UCSD-AML1 (cell line): Measurements from ENCODE around the gene EDIL3.
"Not testable (repeated sequence)": the region's sequence is repeated elsewhere in the genome, so short reads cannot be mapped to it uniquely, and the experiment has no call there.

Experiments
- DNase-seq: peaks from one replicate; lab custom pipeline; 2025; ENCODE audit not compliant: unreplicated experiment; lab: John Stamatoyannopoulos, UW

EDIL3 gene

DNA sequence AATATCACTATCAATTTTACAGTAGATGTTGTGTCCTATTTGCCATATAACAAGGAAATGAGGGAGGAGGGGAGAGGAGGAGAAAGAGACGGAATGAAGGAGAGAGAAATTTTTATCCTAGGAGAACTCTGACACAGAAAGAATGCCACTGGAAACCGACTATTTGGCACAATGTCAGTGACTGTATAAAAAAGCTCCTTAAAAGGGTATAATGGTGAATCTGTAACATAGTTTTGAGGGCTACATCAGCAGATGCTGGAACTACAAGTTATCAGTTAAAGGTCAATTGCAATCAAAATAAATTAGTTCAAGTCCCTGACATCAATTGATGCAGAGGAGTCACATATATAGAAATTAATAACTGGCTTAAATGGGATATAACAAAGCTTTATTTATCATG is 5.7 kb downstream of the EDIL3 start:
- no peak for DNase-seq

DNA sequence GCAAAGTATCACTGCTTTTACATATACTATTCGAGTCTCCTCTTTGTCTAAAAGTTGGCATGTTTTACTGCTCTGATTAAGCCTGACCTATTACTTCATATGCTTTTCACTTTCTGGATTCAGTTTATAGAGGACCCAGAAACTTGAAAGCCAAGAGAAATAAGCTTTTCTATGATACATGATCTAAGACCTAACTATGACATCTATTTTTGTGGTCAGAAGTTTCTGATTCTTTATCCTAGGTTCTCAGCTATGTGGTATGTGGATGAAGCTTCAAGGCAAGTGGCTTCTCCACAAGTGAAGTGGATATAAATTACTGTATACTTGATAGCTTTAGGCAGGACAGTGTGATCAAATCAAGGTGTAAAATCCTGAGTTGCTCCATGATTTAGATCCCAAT is 6.3 kb downstream of the EDIL3 start:
- DNase-seq: no peak

DNA sequence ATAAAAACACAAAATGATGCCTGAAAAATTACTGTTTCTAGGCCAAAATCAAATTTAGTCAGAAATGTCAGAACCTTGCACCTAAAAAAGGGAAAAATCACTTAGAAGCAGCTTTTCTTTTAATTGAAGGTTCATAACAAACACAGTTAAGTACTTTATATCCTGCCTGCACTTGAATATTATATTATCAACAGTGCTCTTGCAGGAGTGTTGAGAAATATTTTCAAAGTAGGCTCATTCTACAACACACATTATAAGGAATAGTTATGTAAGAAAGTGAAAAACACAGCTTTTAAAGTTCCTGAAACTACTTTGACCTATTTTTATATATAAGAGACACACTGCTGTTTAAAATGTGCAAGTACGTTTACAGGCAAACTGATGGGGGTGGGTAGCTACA is 8.3 kb downstream of the EDIL3 start:
- DNase-seq: no peak

DNA sequence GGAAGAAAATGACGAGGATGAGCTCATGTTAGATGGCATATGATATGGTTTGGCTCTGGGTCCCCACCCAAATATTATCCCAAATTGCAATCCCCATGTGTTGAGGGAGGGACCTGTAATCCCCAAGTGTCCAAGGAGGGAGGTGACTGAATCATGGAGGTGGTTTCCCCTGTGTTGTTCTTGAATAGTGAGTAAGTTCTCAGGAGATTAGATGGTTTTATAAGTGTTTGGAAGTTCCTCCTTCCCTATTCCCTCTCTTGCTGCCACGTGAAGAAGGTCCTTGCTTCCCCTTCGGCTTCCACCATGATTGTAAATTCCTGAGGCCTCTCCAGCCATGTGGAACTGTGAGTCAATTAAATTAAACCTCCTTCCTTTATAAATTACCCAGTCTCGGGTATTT is 10.1 kb downstream of the EDIL3 start:
- DNase-seq: no peak

GRCh38 chr5:84373506-84373905 is 11.2 kb downstream of the EDIL3 start:
- no peak for DNase-seq

GRCh38 chr5:84372066-84372695 is 12.5 kb downstream of the EDIL3 start:
- no peak for DNase-seq

- no peak for DNase-seq
Measured at GRCh38 chr5:84370176-84370575, 14.5 kb downstream of the EDIL3 start.

- DNase-seq: no peak
Measured at GRCh38 chr5:84364043-84364442, 20.6 kb downstream of the EDIL3 start.

- DNase-seq: no peak
Measured at GRCh38 chr5:84362061-84362720, 22.5 kb downstream of the EDIL3 start.

GRCh38 chr5:84361572-84361971 is 23.1 kb downstream of the EDIL3 start:
- DNase-seq: no peak

DNA sequence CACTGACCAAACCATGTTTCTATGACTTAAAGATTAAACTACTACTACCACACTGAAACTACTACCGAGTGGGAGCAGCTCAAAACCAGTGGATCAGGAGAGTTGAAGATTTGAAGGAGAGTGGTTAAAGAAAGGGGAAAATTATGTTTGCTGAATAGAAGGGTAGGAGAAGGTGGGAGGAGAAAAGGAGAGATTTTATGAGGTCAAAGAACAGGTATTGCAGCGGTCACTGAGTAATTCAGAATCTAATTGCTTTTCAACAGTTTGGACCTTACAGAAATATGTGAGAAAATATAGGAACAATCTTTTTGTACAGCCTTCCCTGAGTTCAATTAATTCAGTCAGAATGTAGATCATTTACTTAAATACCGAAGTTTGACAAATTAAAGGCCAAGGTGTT is 24.6 kb downstream of the EDIL3 start:
- no peak for DNase-seq

GRCh38 chr5:84354101-84354500 is 30.6 kb downstream of the EDIL3 start:
- DNase-seq: no peak

GRCh38 chr5:84344788-84345187 is 39.9 kb downstream of the EDIL3 start:
- no peak for DNase-seq

DNA sequence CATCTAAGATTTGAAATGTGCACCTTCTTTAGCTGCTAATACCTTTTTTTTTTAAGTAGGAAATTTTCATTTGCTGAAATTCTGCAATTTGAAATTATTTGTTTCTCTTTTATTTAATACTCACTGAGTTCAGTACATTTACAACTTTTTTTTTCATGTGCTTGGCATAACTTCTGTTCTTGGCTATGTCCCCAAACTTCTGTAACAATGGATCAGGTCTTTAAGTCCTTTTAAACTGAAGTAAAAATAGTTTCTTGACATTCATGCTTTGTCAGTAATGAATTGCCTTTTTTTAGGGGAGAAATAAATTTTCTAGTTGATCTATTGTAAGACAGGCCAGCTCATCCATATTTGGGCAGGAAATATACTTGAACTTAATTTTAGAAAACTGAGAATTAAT is 41.5 kb downstream of the EDIL3 start:
- DNase-seq: no peak

DNA sequence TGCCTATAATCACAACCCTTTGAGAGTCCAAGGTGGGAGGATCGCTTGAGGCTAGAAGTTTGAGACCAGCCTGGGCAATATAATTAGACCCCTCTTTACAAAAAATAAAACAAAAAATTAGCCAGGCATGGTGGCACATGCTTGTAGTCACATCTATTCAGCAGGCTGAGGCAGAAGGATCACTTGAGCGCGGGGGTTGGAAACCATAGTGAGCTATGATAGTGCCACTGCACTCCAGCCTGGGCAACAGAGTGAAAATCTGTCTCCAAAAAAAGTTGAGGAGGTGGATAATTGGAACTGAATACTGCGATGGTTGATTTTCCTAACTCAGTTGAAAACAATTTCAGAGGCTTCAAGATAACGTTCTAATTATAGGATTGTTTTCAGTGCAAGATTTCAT is 52.6 kb downstream of the EDIL3 start:
- DNase-seq: no peak

DNA sequence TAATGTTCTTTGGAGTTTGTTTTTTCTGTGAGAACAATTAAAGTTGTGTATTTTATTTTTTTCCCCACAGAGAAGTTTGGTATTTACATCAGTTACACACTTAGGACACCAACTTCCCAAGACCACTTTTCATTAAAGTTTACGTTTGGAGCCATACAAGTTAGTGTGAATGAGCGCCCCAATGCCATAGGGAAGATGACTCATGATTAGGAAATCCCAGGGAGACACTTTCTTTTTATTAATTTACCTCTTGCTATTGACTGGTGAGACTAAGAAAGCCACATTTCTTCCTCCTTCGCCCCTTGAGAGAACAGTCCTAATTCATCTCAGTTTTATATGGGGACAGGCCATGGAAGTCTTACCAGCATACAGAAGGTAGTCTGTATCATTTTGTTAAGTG is 57.1 kb downstream of the EDIL3 start:
- DNase-seq: no peak

DNA sequence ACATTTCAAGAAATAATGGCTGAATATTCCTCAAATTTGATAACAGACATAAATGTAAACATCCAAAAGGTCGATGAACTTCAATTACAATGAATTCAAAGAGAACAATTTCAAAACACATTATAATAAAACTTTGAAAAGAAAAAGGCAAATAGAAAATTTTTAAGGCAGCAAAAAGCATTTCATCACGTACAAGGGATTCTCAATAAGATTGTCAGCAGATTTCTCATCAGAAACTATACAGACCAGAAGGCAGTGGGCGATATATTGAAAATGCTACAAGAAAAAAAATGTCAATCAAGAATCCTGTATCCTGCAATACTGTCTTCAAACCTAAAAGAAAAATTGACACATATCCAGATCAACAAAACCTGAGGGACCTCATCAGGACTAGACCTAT is 62.0 kb downstream of the EDIL3 start:
- DNase-seq: no peak

DNA sequence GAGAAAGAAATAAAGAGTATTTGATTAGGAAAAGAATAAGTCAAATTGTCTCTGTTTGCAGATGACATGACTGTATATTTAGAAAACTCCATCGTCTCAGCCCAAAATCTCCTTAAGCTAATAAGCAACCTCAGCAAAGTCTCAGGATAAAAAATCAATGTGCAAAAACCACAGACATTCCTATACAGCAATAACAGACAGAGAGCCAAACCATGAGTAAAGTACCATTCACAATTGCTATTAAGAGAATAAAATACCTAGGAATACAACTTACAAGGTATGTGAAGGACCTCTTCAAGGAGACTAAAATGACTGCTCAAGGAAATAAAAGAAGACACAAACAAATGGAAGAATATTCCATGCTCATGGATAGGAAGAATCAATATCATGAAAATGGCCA is 66.9 kb downstream of the EDIL3 start:
- not testable (repeated sequence) for DNase-seq

DNA sequence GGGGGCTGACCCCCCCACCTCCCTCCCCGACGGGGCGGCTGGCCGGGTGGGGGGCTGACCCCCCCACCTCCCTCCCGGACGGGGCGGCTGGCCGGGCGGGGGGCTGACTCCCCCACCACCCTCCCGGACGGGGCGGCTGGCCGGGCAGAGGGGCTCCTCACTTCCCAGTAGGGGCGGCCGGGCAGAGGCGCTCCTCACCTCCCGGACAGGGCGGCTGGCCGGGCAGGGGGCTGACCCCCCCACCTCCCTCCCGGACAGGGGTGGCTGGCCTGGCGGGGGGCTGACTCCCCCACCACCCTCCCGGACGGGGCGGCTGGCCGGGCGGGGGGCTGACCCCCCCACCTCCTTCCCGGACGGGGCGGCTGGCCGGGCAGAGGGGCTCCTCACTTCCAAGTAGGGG is 72.4 kb downstream of the EDIL3 start:
- not testable (repeated sequence) for DNase-seq

DNA sequence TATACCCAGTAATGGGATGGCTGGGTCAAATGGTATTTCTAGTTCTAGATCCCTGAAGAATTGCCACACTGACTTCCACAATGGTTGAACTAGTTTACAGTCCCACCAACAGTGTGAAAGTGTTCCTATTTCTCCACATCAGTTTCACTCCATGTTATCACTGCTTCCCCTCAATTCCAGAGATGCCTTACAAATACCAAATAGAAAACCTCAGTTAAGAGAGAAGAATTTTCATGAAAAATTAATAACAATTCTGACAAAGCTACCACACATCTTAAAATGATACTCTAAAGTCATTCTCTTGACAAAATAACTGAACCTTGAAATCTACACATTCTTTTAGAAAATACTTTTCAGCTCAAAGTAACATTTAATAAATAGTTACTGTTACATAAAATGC is 74.8 kb downstream of the EDIL3 start:
- DNase-seq: not testable (repeated sequence)

GRCh38 chr5:84306601-84307000 is 78.1 kb downstream of the EDIL3 start:
- DNase-seq: no peak

DNA sequence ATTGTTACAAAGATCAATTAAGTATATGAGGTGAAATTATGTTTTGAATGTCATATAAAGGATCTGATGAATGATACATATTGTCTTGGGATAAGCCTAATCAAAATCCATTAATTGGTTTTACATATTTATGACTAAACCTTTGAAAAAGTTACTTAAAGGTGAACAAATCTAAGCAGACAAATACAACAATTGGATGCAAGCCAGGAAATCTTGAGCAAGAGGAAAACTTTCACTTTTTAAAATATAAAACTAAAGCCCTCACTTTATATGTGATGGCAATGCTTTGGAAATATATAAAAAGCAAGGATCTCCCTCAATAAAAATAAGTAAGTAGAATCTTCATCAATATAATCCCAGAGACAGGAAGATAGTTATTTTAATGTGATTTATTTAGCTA is 80.1 kb downstream of the EDIL3 start:
- no peak for DNase-seq

DNA sequence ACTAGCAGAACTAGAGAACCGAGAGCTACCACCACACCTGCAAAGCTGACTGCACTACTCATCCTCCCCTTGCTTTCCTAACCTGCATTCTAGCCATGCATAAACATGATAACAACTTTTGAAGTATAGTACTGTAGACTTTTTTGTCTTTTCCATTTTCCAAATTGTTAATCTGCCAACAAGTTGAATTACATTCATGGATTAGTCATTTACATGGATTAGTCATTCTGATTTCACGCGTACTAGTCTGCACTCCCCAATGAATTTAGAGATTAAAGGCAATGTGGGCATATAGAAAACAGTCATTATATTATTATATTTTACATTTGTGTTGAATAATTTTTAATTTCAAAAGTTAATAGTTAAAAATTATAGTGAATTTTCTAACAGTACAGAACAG is 81.4 kb downstream of the EDIL3 start:
- no peak for DNase-seq
